H9 (cell line): ENCODE data around the gene DDC. TPM values are rescaled to one million over a fixed set of nuclear protein-coding genes. Genes with fewer than 3 reads are reported as not detected.

ENCODE experiments used
- DNase-seq: peaks from one replicate; pipeline ENCODE4 v3.0.0-alpha.2; 2017
- H2AFZ ChIP-seq: one replicate; pipeline ENCODE4 v1.6.1; 2013; ENCODE audit warnings: mild to moderate bottlenecking, low read length, control low read depth, moderate library complexity
- H2AK5ac ChIP-seq: 2 replicates; pipeline ENCODE4 v1.6.1; 2013; ENCODE audit warnings: low read length, control low read depth, mixed read lengths; ENCODE audit not compliant: insufficient read length
- H2BK120ac ChIP-seq: one replicate; pipeline ENCODE4 v1.6.1; 2013; ENCODE audit warnings: low read depth, mild to moderate bottlenecking, low read length, control low read depth, inconsistent platforms; ENCODE audit not compliant: poor library complexity, severe bottlenecking
- H2BK12ac ChIP-seq: 2 replicates; pipeline ENCODE4 v1.6.1; 2013; ENCODE audit warnings: low read length, control low read depth, mixed read lengths, low read depth; ENCODE audit not compliant: insufficient read length
- H2BK15ac ChIP-seq: 2 replicates; pipeline ENCODE4 v1.6.1; 2013; ENCODE audit warnings: low read depth, low read length, control low read depth
- H2BK20ac ChIP-seq: one replicate; pipeline ENCODE4 v1.6.1; 2013; ENCODE audit warnings: low read depth, mild to moderate bottlenecking, low read length, control low read depth, inconsistent platforms; ENCODE audit not compliant: poor library complexity, severe bottlenecking
- H2BK5ac ChIP-seq: 2 replicates; pipeline ENCODE4 v1.6.1; 2013; ENCODE audit warnings: low read length, control low read depth, mixed read lengths; ENCODE audit not compliant: insufficient read length
- H3K14ac ChIP-seq: 2 replicates; pipeline ENCODE4 v1.6.1; 2013; ENCODE audit warnings: low read length, control low read depth; ENCODE audit not compliant: insufficient read depth
- H3K18ac ChIP-seq: 2 replicates; pipeline ENCODE4 v1.6.1; 2013; ENCODE audit warnings: low read depth, mild to moderate bottlenecking, mixed read lengths, low read length, control low read depth; ENCODE audit not compliant: insufficient read length
- H3K23ac ChIP-seq: 2 replicates; pipeline ENCODE4 v1.6.1; 2013; ENCODE audit warnings: low read length, control low read depth, mixed read lengths, low read depth; ENCODE audit not compliant: insufficient read length
- H3K23me2 ChIP-seq: 2 replicates; pipeline ENCODE4 v1.6.1; 2013; ENCODE audit warnings: low read depth, mild to moderate bottlenecking, mixed read lengths, low read length, control low read depth; ENCODE audit not compliant: insufficient read length, poor library complexity, severe bottlenecking
- H3K27ac ChIP-seq: 2 replicates; pipeline ENCODE4 v1.5.1; 2013; ENCODE audit warnings: low read length, control low read depth, mixed read lengths, low read depth; ENCODE audit not compliant: insufficient read length
- H3K27me3 ChIP-seq: 2 replicates; pipeline ENCODE4 v1.6.1; 2013; ENCODE audit warnings: low read length, control low read depth, inconsistent platforms; ENCODE audit not compliant: insufficient read depth
- H3K4ac ChIP-seq: 2 replicates; pipeline ENCODE4 v1.6.1; 2013; ENCODE audit warnings: low read depth, mild to moderate bottlenecking, control low read depth, inconsistent platforms, low read length, moderate library complexity
- H3K4me1 ChIP-seq: 2 replicates; pipeline ENCODE4 v1.6.1; 2013; ENCODE audit warnings: low read length, control low read depth, inconsistent platforms; ENCODE audit not compliant: insufficient read depth
- H3K4me2 ChIP-seq: 2 replicates; pipeline ENCODE4 v1.6.1; 2013; ENCODE audit warnings: low read length, control low read depth, mixed read lengths; ENCODE audit not compliant: insufficient read length, insufficient read depth
- H3K56ac ChIP-seq: 2 replicates; pipeline ENCODE4 v1.6.1; 2013; ENCODE audit warnings: low read depth, mild to moderate bottlenecking, mixed read lengths, low read length, control low read depth; ENCODE audit not compliant: insufficient read length
- H3K79me1 ChIP-seq: 2 replicates; pipeline ENCODE4 v1.6.1; 2013; ENCODE audit warnings: low read depth, mild to moderate bottlenecking, moderate library complexity, low read length, control low read depth, inconsistent platforms; ENCODE audit not compliant: insufficient read depth, poor library complexity, severe bottlenecking
- H3K79me2 ChIP-seq: 2 replicates; pipeline ENCODE4 v1.6.1; 2013; ENCODE audit warnings: low read length, control low read depth, inconsistent platforms; ENCODE audit not compliant: insufficient read depth
- H3K9ac ChIP-seq: 2 replicates; pipeline ENCODE4 v1.6.1; 2013; ENCODE audit warnings: low read length, control low read depth, mixed read lengths; ENCODE audit not compliant: insufficient read length; ENCODE audit errors: extremely low read depth
- H3K9me3 ChIP-seq: one replicate; pipeline ENCODE4 v1.6.1; 2013; ENCODE audit warnings: low read depth, low read length, inconsistent platforms; ENCODE audit not compliant: control insufficient read depth
- H3T11ph ChIP-seq: one replicate; pipeline ENCODE4 v1.6.1; 2013; ENCODE audit warnings: mild to moderate bottlenecking, low read length, control low read depth, inconsistent platforms
- H4K20me1 ChIP-seq: one replicate; pipeline ENCODE4 v1.6.1; 2013; ENCODE audit not compliant: control insufficient read depth, insufficient read length, insufficient read depth
- H4K5ac ChIP-seq: 2 replicates; pipeline ENCODE4 v1.6.1; 2013; ENCODE audit warnings: low read depth, mild to moderate bottlenecking, mixed read lengths, low read length, control low read depth; ENCODE audit not compliant: insufficient read length
- H4K8ac ChIP-seq: replicated peaks from 2 replicates; pipeline ENCODE4 v1.6.1; 2013; ENCODE audit warnings: low read length, control low read depth, mixed read lengths, low read depth; ENCODE audit not compliant: insufficient read length
- H4K91ac ChIP-seq: 2 replicates; pipeline ENCODE4 v1.6.1; 2013; ENCODE audit warnings: low read depth, mild to moderate bottlenecking, moderate library complexity, mixed read lengths, low read length, control low read depth; ENCODE audit not compliant: insufficient read length
- H3K27ac Mint-ChIP-seq, 3 experiments: 2 replicates in 2 of 3; 3 replicates in 1 of 3; pipeline ENCODE4 v1.8.0; 2020 to 2021; ENCODE audit warnings: mixed read lengths in 3 of 3, mild to moderate bottlenecking in 1 of 3, moderate library complexity in 1 of 3
- H3K27me3 Mint-ChIP-seq: 2 replicates; pipeline ENCODE4 v1.8.0; 2021; ENCODE audit warnings: low read depth, mild to moderate bottlenecking, moderate library complexity, mixed read lengths
- H3K36me3 Mint-ChIP-seq, 3 experiments: 2 replicates in 2 of 3; 3 replicates in 1 of 3; pipeline ENCODE4 v1.8.0; 2020 to 2021; ENCODE audit warnings: low read depth in 3 of 3, mixed read lengths in 3 of 3; ENCODE audit not compliant: insufficient read depth in 1 of 3
- H3K4me1 Mint-ChIP-seq, 2 experiments: 2 replicates each; pipeline ENCODE4 v1.8.0; 2020; ENCODE audit warnings: mixed read lengths in 2 of 2
- H3K4me3 Mint-ChIP-seq, 2 experiments: 2 replicates in 1 of 2; 3 replicates in 1 of 2; pipeline ENCODE4 v1.8.0; 2020 to 2021; ENCODE audit warnings: mild to moderate bottlenecking in 2 of 2, mixed read lengths in 2 of 2, moderate library complexity in 1 of 2
- H3K9me3 Mint-ChIP-seq, 2 experiments: 2 replicates in 1 of 2; 3 replicates in 1 of 2; pipeline ENCODE4 v1.8.0; 2020; ENCODE audit warnings: mild to moderate bottlenecking in 2 of 2, mixed read lengths in 2 of 2, moderate library complexity in 1 of 2
- WGBS: extraction: QIAGEN DNeasy Blood & Tissue Kit; methylation state at CpG from one replicate; pipeline ENCODE4 v1.1.7; 2013; ENCODE audit warnings: missing lambda C conversion rate, low lambda C conversion rate, mixed read lengths; ENCODE audit not compliant: insufficient read length; ENCODE audit errors: extremely low coverage; 5-methylcytosine and 5-hydroxymethylcytosine counted together
- total RNA-seq: library from RNA; stranded (reverse); gene quantifications from 2 replicates; pipeline ENCODE4 v1.2.1, GENCODE V29; 2021
- TF ChIP-seq, protein P1 (sequence below): fragments of 200-600 bp; sonication (generic); conservative IDR thresholded peaks from 3 replicates; pipeline ENCODE4 v1.8.0; 2021; ENCODE audit warnings: antibody characterized with exemption, mild to moderate bottlenecking

The DDC gene
- total RNA-seq, 1 experiment from 2014 or later, result not detected

DNA sequence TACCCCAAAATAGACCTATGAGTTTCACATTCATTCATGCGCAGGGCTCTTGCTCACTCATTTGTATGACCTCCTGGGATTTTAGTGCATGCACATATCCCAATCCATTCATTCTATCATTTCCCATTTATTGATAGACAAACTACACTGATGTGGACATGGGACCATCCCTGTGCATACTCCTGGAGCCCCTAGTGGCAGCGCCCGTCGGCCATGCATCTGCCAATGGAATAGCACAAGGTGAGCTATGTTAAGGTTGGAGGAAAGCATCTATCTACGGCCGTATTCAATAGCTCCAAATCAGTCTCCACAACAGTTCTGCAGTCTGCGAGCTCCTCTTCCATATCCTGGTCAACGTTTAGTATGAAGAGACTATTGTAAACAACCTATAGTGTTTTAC lies 83.3 kb downstream of the DDC start:
- H3K4me2 ChIP-seq, result no peak overlapping the region
- Mint-ChIP-seq H3K4me3 (no peak overlapping the region), H3K9me3 (peaks cover 0 to 6% of the 10 kb centered on the region in 2 experiments; a peak in 2 of 5 replicates), H3K4me1 (no peaks in the 10 kb centered on the region), H3K27ac (no peak overlapping the region), H3K27me3 (no peaks in the 10 kb centered on the region), H3K36me3 (no peaks in the 10 kb centered on the region)
- H3K4me1 ChIP-seq, result no peaks in the 10 kb centered on the region
- H3K27me3 ChIP-seq, result no peaks in the 10 kb centered on the region
- H3T11ph ChIP-seq, result no peak overlapping the region
- no peak overlapping the region for H4K91ac ChIP-seq
- H3K9me3 ChIP-seq, result no peaks in the 10 kb centered on the region
- H2BK12ac ChIP-seq, result no peak overlapping the region
- H2BK15ac ChIP-seq, result no peak overlapping the region
- no peak overlapping the region for H3K27ac ChIP-seq
- H4K8ac ChIP-seq, result no peak overlapping the region
- H4K20me1 ChIP-seq, result no peaks in the 10 kb centered on the region
- no peak overlapping the region for H2BK120ac ChIP-seq
- H3K79me1 ChIP-seq, result no peaks in the 10 kb centered on the region
- H3K56ac ChIP-seq, result no peak overlapping the region
- WGBS, result no CpG with 5 or more reads among the region's 8 CpGs
- H3K23ac ChIP-seq, result no peak overlapping the region
- no peak overlapping the region for H3K9ac ChIP-seq
- TF ChIP-seq, protein P1, sequence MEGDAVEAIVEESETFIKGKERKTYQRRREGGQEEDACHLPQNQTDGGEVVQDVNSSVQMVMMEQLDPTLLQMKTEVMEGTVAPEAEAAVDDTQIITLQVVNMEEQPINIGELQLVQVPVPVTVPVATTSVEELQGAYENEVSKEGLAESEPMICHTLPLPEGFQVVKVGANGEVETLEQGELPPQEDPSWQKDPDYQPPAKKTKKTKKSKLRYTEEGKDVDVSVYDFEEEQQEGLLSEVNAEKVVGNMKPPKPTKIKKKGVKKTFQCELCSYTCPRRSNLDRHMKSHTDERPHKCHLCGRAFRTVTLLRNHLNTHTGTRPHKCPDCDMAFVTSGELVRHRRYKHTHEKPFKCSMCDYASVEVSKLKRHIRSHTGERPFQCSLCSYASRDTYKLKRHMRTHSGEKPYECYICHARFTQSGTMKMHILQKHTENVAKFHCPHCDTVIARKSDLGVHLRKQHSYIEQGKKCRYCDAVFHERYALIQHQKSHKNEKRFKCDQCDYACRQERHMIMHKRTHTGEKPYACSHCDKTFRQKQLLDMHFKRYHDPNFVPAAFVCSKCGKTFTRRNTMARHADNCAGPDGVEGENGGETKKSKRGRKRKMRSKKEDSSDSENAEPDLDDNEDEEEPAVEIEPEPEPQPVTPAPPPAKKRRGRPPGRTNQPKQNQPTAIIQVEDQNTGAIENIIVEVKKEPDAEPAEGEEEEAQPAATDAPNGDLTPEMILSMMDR, result peak; percentile 48
- H3K79me2 ChIP-seq, result no peaks in the 10 kb centered on the region
- H3K23me2 ChIP-seq, result no peaks in the 10 kb centered on the region
- no peak overlapping the region for H4K5ac ChIP-seq
- no peak for DNase-seq
- no peak overlapping the region for H3K18ac ChIP-seq
- H2BK5ac ChIP-seq, result no peak overlapping the region
- H3K4ac ChIP-seq, result no peak overlapping the region
- H2BK20ac ChIP-seq, result no peak overlapping the region
- no peak overlapping the region for H2AFZ ChIP-seq
- no peak overlapping the region for H2AK5ac ChIP-seq
- H3K14ac ChIP-seq, result no peak overlapping the region
